H1 (cell line): ENCODE results near the gene NTN5. TPM values are rescaled to one million over a fixed set of nuclear protein-coding genes. Genes with fewer than 3 reads are reported as not detected.

ENCODE experiments used
- CTCF ChIA-PET: fragments of 300-600 bp; sonication (Branson Sonifier 250); formaldehyde crosslinking; loops from one replicate; lab custom pipeline; 2021; ENCODE audit not compliant: partially characterized antibody; lab: Charles Lee
- POLR2A ChIA-PET: fragments of 300-600 bp; sonication (Branson Sonifier 250); formaldehyde crosslinking; loops from one replicate; lab custom pipeline; 2021; ENCODE audit warnings: inconsistent platforms; ENCODE audit not compliant: partially characterized antibody; lab: Charles Lee
- DNase-seq, 2 experiments: peaks; one replicate each; pipeline versions ENCODE4 v3.0.0 to v3.0.0-alpha.2; 2010 to 2022; ENCODE audit warnings: low spot score in 2 of 2, low read depth in 1 of 2, mixed read lengths in 1 of 2
- FAIRE-seq: peaks from 2 replicates; lab custom pipeline; 2011; peaks lifted over from hg19 to GRCh38; lab: Jason Lieb, UNC
- H2AFZ ChIP-seq: 2 replicates; pipeline ENCODE4 v1.8.1; 2012; ENCODE audit warnings: low read length, inconsistent platforms
- H2AK5ac ChIP-seq: 2 replicates; pipeline ENCODE4 v1.6.1; 2013; ENCODE audit warnings: low read depth, low read length
- H2BK120ac ChIP-seq: replicated peaks from 2 replicates; pipeline ENCODE3; 2013; ENCODE audit warnings: low read depth, low read length, inconsistent platforms
- H2BK12ac ChIP-seq: 2 replicates; pipeline ENCODE4 v1.6.1; 2013; ENCODE audit warnings: low read depth, low read length
- H2BK15ac ChIP-seq: 2 replicates; pipeline ENCODE4 v1.6.1; 2013; ENCODE audit warnings: low read length
- H2BK20ac ChIP-seq: 2 replicates; pipeline ENCODE4 v1.6.1; 2013; ENCODE audit warnings: low read length
- H2BK5ac ChIP-seq: 2 replicates; pipeline ENCODE4 v1.6.1; 2013; ENCODE audit warnings: low read depth, low read length
- H3K14ac ChIP-seq: 2 replicates; pipeline ENCODE4 v1.6.1; 2013; ENCODE audit warnings: inconsistent platforms; ENCODE audit not compliant: insufficient read length
- H3K18ac ChIP-seq: 2 replicates; pipeline ENCODE4 v1.6.1; 2013; ENCODE audit warnings: low read length; ENCODE audit errors: extremely low read depth
- H3K23ac ChIP-seq: 2 replicates; pipeline ENCODE4 v1.6.1; 2013; ENCODE audit warnings: inconsistent platforms; ENCODE audit not compliant: insufficient read length
- H3K23me2 ChIP-seq: 2 replicates; pipeline ENCODE4 v1.6.1; 2013; ENCODE audit warnings: low read depth, low read length
- H3K27ac ChIP-seq: 2 replicates; pipeline ENCODE4 v1.6.1; 2011; ENCODE audit warnings: low read depth, low read length, inconsistent platforms
- H3K27me3 ChIP-seq, 4 experiments: replicated peaks in 1 of 4; 1 replicate in 1 of 4; 2 replicates in 3 of 4; pipeline versions ENCODE4 v1.6.1 to v1.8.1; 2011 to 2013; ENCODE audit warnings: low read length in 3 of 4, mild to moderate bottlenecking in 3 of 4, inconsistent platforms in 2 of 4, mixed read lengths in 2 of 4, moderate library complexity in 1 of 4; ENCODE audit not compliant: control insufficient read depth in 3 of 4, insufficient read depth in 3 of 4; ENCODE audit errors: extremely low read depth in 1 of 4
- H3K36me3 ChIP-seq, 4 experiments: 2 replicates each; pipeline versions ENCODE4 v1.6.1 to v1.8.1; 2011 to 2013; ENCODE audit warnings: mild to moderate bottlenecking in 4 of 4, low read length in 3 of 4, moderate library complexity in 2 of 4, control low read depth in 1 of 4, inconsistent platforms in 1 of 4; ENCODE audit not compliant: insufficient read depth in 4 of 4, control insufficient read depth in 2 of 4
- H3K4ac ChIP-seq: replicated peaks from 2 replicates; pipeline ENCODE3; 2013; ENCODE audit warnings: low read length, low read depth, mixed read lengths, inconsistent platforms; ENCODE audit not compliant: insufficient read length
- H3K4me1 ChIP-seq, 4 experiments: replicated peaks in 1 of 4; 1 replicate in 1 of 4; 2 replicates in 3 of 4; pipeline versions ENCODE4 v1.6.1 to v1.8.1; 2011 to 2013; ENCODE audit warnings: low read length in 3 of 4, inconsistent platforms in 2 of 4, mixed read lengths in 1 of 4; ENCODE audit not compliant: insufficient read depth in 4 of 4, control insufficient read depth in 3 of 4
- H3K4me2 ChIP-seq, 2 experiments: 2 replicates each; pipeline versions ENCODE4 v1.6.1 to v1.8.1; 2011 to 2013; ENCODE audit warnings: low read depth in 2 of 2, low read length in 2 of 2, control low read depth in 1 of 2, inconsistent platforms in 1 of 2, mild to moderate bottlenecking in 1 of 2; ENCODE audit not compliant: insufficient read depth in 1 of 2
- H3K4me3 ChIP-seq, 4 experiments: fragments of 200-600, 300-600 bp in 1 of 4; sonication (generic), shearing (Covaris generic), sonication (Bioruptor Twin) in 1 of 4; 2 replicates each; pipeline versions ENCODE4 v1.5.1 to v1.8.1; 2011 to 2016; ENCODE audit warnings: low read length in 4 of 4, low read depth in 3 of 4, control low read depth in 2 of 4, inconsistent platforms in 2 of 4, mild to moderate bottlenecking in 2 of 4, mixed read lengths in 1 of 4, moderate library complexity in 1 of 4; ENCODE audit not compliant: insufficient read depth in 2 of 4; ENCODE audit errors: extremely low read depth in 1 of 4
- H3K56ac ChIP-seq: replicated peaks from 2 replicates; pipeline ENCODE3; 2013; ENCODE audit warnings: low read depth, mild to moderate bottlenecking, mixed read lengths, low read length, inconsistent platforms; ENCODE audit not compliant: insufficient read length
- H3K79me1 ChIP-seq: 2 replicates; pipeline ENCODE4 v1.6.1; 2013; ENCODE audit warnings: low read depth, low read length, control low read depth
- H3K79me2 ChIP-seq, 2 experiments: 2 replicates each; pipeline versions ENCODE4 v1.6.1 to v1.8.1; 2012 to 2013; ENCODE audit warnings: low read length in 2 of 2, mild to moderate bottlenecking in 2 of 2, inconsistent platforms in 1 of 2; ENCODE audit not compliant: insufficient read depth in 2 of 2, control insufficient read depth in 1 of 2
- H3K9ac ChIP-seq, 4 experiments: replicated peaks in 1 of 4; 1 replicate in 1 of 4; 2 replicates in 3 of 4; pipeline versions ENCODE4 v1.6.1 to v1.8.1; 2011 to 2013; ENCODE audit warnings: low read depth in 3 of 4, low read length in 3 of 4, control low read depth in 2 of 4, mild to moderate bottlenecking in 2 of 4, moderate library complexity in 2 of 4, inconsistent platforms in 1 of 4; ENCODE audit errors: extremely low read depth in 1 of 4
- H3K9me3 ChIP-seq, 2 experiments: 2 replicates each; pipeline versions ENCODE4 v1.6.1 to v1.8.1; 2012 to 2013; ENCODE audit warnings: mild to moderate bottlenecking in 2 of 2, moderate library complexity in 2 of 2, control low read depth in 1 of 2, inconsistent platforms in 1 of 2, low read depth in 1 of 2, low read length in 1 of 2, mixed read lengths in 1 of 2; ENCODE audit not compliant: insufficient read depth in 2 of 2
- H4K20me1 ChIP-seq, 2 experiments: replicated peaks in 1 of 2; 2 replicates each; pipeline versions ENCODE3 to v1.8.1; 2011 to 2013; ENCODE audit warnings: inconsistent platforms in 2 of 2, low read length in 2 of 2, mild to moderate bottlenecking in 1 of 2; ENCODE audit not compliant: insufficient read depth in 2 of 2, control insufficient read depth in 1 of 2
- H4K5ac ChIP-seq: 2 replicates; pipeline ENCODE4 v1.6.1; 2013; ENCODE audit warnings: low read length, low read depth, mixed read lengths, inconsistent platforms; ENCODE audit not compliant: insufficient read length
- H4K8ac ChIP-seq: 2 replicates; pipeline ENCODE4 v1.8.0; 2013; ENCODE audit warnings: mild to moderate bottlenecking, moderate library complexity, low read length, inconsistent platforms; ENCODE audit not compliant: insufficient read depth; ENCODE audit errors: extremely low read depth
- H4K91ac ChIP-seq: replicated peaks from 2 replicates; pipeline ENCODE3; 2013; ENCODE audit warnings: low read length, mixed read lengths, inconsistent platforms; ENCODE audit not compliant: insufficient read length
- CHD1 ChIP-seq: IDR thresholded peaks from 2 replicates; pipeline ENCODE4 v1.6.1; 2012; ENCODE audit warnings: low read depth, low read length, improper control_type of control experiment
- EP300 ChIP-seq, 2 experiments: IDR thresholded peaks; 1 replicate in 1 of 2; 2 replicates in 1 of 2; pipeline ENCODE4 v1.6.1; 2011 to 2012; ENCODE audit warnings: low read depth in 2 of 2, low read length in 2 of 2, mild to moderate bottlenecking in 2 of 2, borderline replicate concordance in 1 of 2, inconsistent platforms in 1 of 2, moderate library complexity in 1 of 2
- EZH2 ChIP-seq: fragments of 200-600 bp; sonication (generic); IDR thresholded peaks from 2 replicates; pipeline ENCODE4 v1.7.1; 2012; ENCODE audit warnings: low read depth, mild to moderate bottlenecking, moderate library complexity, low read length, inconsistent platforms; ENCODE audit not compliant: severe bottlenecking
- GABPA ChIP-seq: IDR thresholded peaks from 2 replicates; pipeline ENCODE4 v1.6.1; 2011; ENCODE audit warnings: mild to moderate bottlenecking, low read length, moderate library complexity, borderline replicate concordance; ENCODE audit not compliant: insufficient read depth
- JUN ChIP-seq: IDR thresholded peaks from 2 replicates; pipeline ENCODE4 v1.6.1; 2011; ENCODE audit warnings: low read depth, mild to moderate bottlenecking, improper control_type of control experiment, low read length
- RFX5 ChIP-seq: IDR thresholded peaks from 2 replicates; pipeline ENCODE4 v1.6.1; 2011; ENCODE audit warnings: low read depth, low read length, improper control_type of control experiment, borderline replicate concordance
- RXRA ChIP-seq: IDR thresholded peaks from 2 replicates; pipeline ENCODE4 v1.6.1; 2011; ENCODE audit warnings: low read depth, mild to moderate bottlenecking, low read length, moderate library complexity; ENCODE audit not compliant: insufficient read depth
- SIX5 ChIP-seq: IDR thresholded peaks from 2 replicates; pipeline ENCODE4 v1.6.1; 2011; ENCODE audit warnings: mild to moderate bottlenecking, low read depth, low read length
- SP4 ChIP-seq: IDR thresholded peaks from 2 replicates; pipeline ENCODE4 v1.6.1; 2012; ENCODE audit warnings: low read length, inconsistent platforms
- SUZ12 ChIP-seq: fragments of 200-600 bp; sonication (generic); IDR thresholded peaks from 2 replicates; pipeline ENCODE4 v1.6.1; 2012; ENCODE audit warnings: mild to moderate bottlenecking, inconsistent platforms, low read length, moderate library complexity, mixed read lengths
- TAF7 ChIP-seq: optimal IDR thresholded peaks from 2 replicates; pipeline ENCODE3; 2011; ENCODE audit warnings: low read depth, mild to moderate bottlenecking, inconsistent platforms, low read length, moderate library complexity, borderline replicate concordance
- TCF12 ChIP-seq: IDR thresholded peaks from 2 replicates; pipeline ENCODE4 v1.6.1; 2011; ENCODE audit warnings: low read depth, mild to moderate bottlenecking, low read length
- WGBS, 2 experiments: shearing (Covaris generic) in 1 of 2; methylation state at CpG; one replicate each; pipeline versions ENCODE4 v1.1.6 to v1.1.7; 2013 to 2015; ENCODE audit warnings: low lambda C conversion rate in 2 of 2, mixed read lengths in 2 of 2, inconsistent platforms in 1 of 2, low coverage in 1 of 2, missing lambda C conversion rate in 1 of 2; ENCODE audit not compliant: insufficient replicate concordance in 2 of 2, insufficient coverage in 1 of 2, insufficient read length in 1 of 2; ENCODE audit errors: extremely low coverage in 1 of 2, missing lambda C conversion rate in 1 of 2; 5-methylcytosine and 5-hydroxymethylcytosine counted together
- polyA plus RNA-seq, 7 experiments: library from polyadenylated mRNA; depleted of rRNA in 3 of 7; stranded (reverse) in 5 of 7; unstranded in 2 of 7; fragments of >200 nt in 5 of 7; fragments of 200-250 nt in 2 of 7; gene quantifications; 1 replicate in 5 of 7; 2 replicates in 1 of 7; 4 replicates in 1 of 7; pipeline versions ENCODE4 v1.2.1 to v1.2.3, GENCODE V29; 2011 to 2013; ENCODE audit warnings: missing spikeins in 2 of 7, mixed read lengths in 2 of 7
- total RNA-seq: library from RNA; stranded (reverse); fragmentation: NEBNext Ultra II Directional; extraction: Animal tissue kit (Norgen Biotek cat#: 25700); gene quantifications from 2 replicates; pipeline ENCODE4 v1.2.1, GENCODE V29; 2021

The NTN5 gene
- total and polyA plus RNA-seq, 2 of the 8 experiments (the other 6 are each of a cell fraction or from before 2014, with no cell fraction given): 0.47 to 0.85 TPM

- peaks cover 0 to 20% (median 12%) of the 10 kb centered on the region in 4 experiments; a peak in 6 of 7 replicates for H3K4me1 ChIP-seq
- no peak overlapping the region for H2AK5ac ChIP-seq
- no peak overlapping the region for H2BK20ac ChIP-seq
- no peak overlapping the region for H2AFZ ChIP-seq
- H3K27me3 ChIP-seq: no peaks in the 10 kb centered on the region
- peak overlapping the region; percentile 59 to 96 (median 84) for H3K4me3 ChIP-seq
- no peaks in the 10 kb centered on the region for H3K79me1 ChIP-seq
- ChIA-PET CTCF (interaction anchor here (0.7 to 1.2 kb wide), 4 partner anchors 9 to 529 kb away, joined by 3 to 4 read pairs (median 3); no protein-coding TSS in a partner anchor), POLR2A (interaction anchor here (0.7 to 1.8 kb wide), 12 partner anchors 8 to 75 kb away, joined by 3 to 9 read pairs (median 4); partner anchors contain the start of genes FUT2 and IZUMO1)
- no peaks in the 10 kb centered on the region for H4K20me1 ChIP-seq
- no peak overlapping the region for H3K4ac ChIP-seq
- peak overlapping the region; percentile 83 for H3K56ac ChIP-seq
- H4K8ac ChIP-seq: peak overlapping the region; percentile 91; the same call in 1 of the 2 replicates
- no peak overlapping the region for H3K23ac ChIP-seq
- peak overlapping the region in 3 of 4 experiments; percentile 51 to 79 (median 74); a peak in 6 of 7 replicates for H3K9ac ChIP-seq
- H3K18ac ChIP-seq: peak overlapping the region; percentile 99
- peak overlapping the region; percentile 68; the same call in 1 of the 2 replicates for H3K27ac ChIP-seq
- H3K9me3 ChIP-seq: no peaks in the 10 kb centered on the region
- DNase-seq (peak; percentile 93 to 97), FAIRE-seq (peak; percentile 98)
- H3K79me2 ChIP-seq: no peaks in the 10 kb centered on the region
- H4K91ac ChIP-seq: peak overlapping the region; percentile 92
- H3K36me3 ChIP-seq: no peaks in the 10 kb centered on the region
- 3% methylated on average over 40 of the region's 42 CpGs; no CpG with 5 or more reads in 1 of the 2 experiments for WGBS, 2 experiments
- H4K5ac ChIP-seq: peak overlapping the region; percentile 87
- H2BK15ac ChIP-seq: no peak overlapping the region
- peak overlapping the region; percentile 25 to 68 for H3K4me2 ChIP-seq
- no peak overlapping the region for H2BK120ac ChIP-seq
- H3K14ac ChIP-seq: no peak overlapping the region
- H2BK12ac ChIP-seq: no peak overlapping the region
- peaks cover 8% of the 10 kb centered on the region; the same call in 1 of the 2 replicates for H3K23me2 ChIP-seq
- H2BK5ac ChIP-seq: peak overlapping the region; percentile 96
- TF ChIP-seq SIX5 (peak; percentile 100), GABPA (no peak), EZH2 (no peak), EP300 (IDR thresholded peaks at IDR 0.05; ENCODE audit: borderline replicate concordance in 1 of 2, low read depth in 2 of 2, low read length in 2 of 2) (no peak), RXRA (no peak), SP4 (peak; percentile 30; the same call in 1 of the 2 replicates), SUZ12 (no peak), RFX5 (no peak), TCF12 (no peak), JUN (no peak), TAF7 (no peak), CHD1 (no peak)
Measured at GRCh38 chr19:48720613-48721296, 47.9 kb upstream of the NTN5 start.
